Activated naive CD8-positive, alpha-beta T cell treated with anti-CD3 and anti-CD28 coated beads, Interleukin-2, amount 50 U/mL, for 24 hours (primary cell): ENCODE measurements around the gene SSTR3.

Experiments
- ATAC-seq: fragments of 150-1000 bp; cut with Tn5 transposase; one replicate; pipeline ENCODE4 v1.10.0; 2021
- DNase-seq: peaks from one replicate; pipeline ENCODE4 v3.0.0; 2021
- H3K27ac Mint-ChIP-seq: one replicate; pipeline ENCODE4 v1.8.0; 2021; ENCODE audit warnings: mild to moderate bottlenecking, mixed read lengths
- H3K27me3 Mint-ChIP-seq: one replicate; pipeline ENCODE4 v1.8.0; 2021; ENCODE audit warnings: mixed read lengths
- H3K36me3 Mint-ChIP-seq: one replicate; pipeline ENCODE4 v1.8.0; 2021; ENCODE audit warnings: low read depth, mixed read lengths
- H3K4me1 Mint-ChIP-seq: one replicate; pipeline ENCODE4 v1.8.0; 2021; ENCODE audit warnings: mixed read lengths
- H3K4me3 Mint-ChIP-seq: one replicate; pipeline ENCODE4 v1.8.0; 2021; ENCODE audit warnings: mild to moderate bottlenecking, moderate library complexity, mixed read lengths
- H3K9me3 Mint-ChIP-seq: one replicate; pipeline ENCODE4 v1.8.0; 2021; ENCODE audit warnings: mixed read lengths

Gene SSTR3

DNA sequence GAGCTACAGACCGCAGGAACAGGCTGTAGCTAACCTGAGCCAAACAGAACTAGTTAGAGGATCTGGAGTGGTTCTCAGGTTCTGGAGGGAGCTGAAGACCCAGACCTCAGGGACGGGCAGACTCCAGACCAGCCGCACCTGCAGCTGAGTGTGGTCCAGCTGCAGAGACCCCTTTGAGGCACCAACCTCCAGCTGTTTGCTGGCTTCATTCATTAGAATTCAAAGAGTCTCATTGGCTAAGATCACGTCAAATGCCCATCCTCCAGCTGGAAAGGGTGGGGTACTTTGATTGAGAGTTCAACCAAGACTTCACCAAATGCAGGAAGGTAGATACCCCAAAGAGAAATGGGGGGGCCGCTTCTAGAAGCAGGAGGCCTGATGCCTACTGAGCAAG lies 49.2 kb downstream of the SSTR3 start:
- Mint-ChIP-seq H3K36me3 (no peaks in the 10 kb centered on the region), H3K9me3 (no peaks in the 10 kb centered on the region), H3K4me3 (peak overlapping the region; percentile 64), H3K27ac (peak overlapping the region; percentile 97), H3K27me3 (peaks cover 2% of the 10 kb centered on the region), H3K4me1 (peaks cover 91% of the 10 kb centered on the region)
- DNase-seq (no peak), ATAC-seq (no peak)

GRCh38 chr22:37162221-37163095 lies 49.8 kb downstream of the SSTR3 start:
- peaks cover 91% of the 10 kb centered on the region for H3K4me1 Mint-ChIP-seq
- H3K27me3 Mint-ChIP-seq: peaks cover 2% of the 10 kb centered on the region
- DNase-seq (peak; percentile 76), ATAC-seq (peak; percentile 72)
- peak overlapping the region; percentile 97 for H3K27ac Mint-ChIP-seq
- no peaks in the 10 kb centered on the region for H3K36me3 Mint-ChIP-seq
- no peaks in the 10 kb centered on the region for H3K9me3 Mint-ChIP-seq
- H3K4me3 Mint-ChIP-seq: peak overlapping the region; percentile 64

GRCh38 chr22:37161443-37161842 lies 50.8 kb downstream of the SSTR3 start:
- ATAC-seq (no peak), DNase-seq (peak; percentile 42)
- Mint-ChIP-seq H3K27me3 (peaks cover 2% of the 10 kb centered on the region), H3K9me3 (no peaks in the 10 kb centered on the region), H3K36me3 (no peaks in the 10 kb centered on the region), H3K4me1 (peaks cover 88% of the 10 kb centered on the region), H3K27ac (peak overlapping the region; percentile 97), H3K4me3 (peak overlapping the region; percentile 64)

DNA sequence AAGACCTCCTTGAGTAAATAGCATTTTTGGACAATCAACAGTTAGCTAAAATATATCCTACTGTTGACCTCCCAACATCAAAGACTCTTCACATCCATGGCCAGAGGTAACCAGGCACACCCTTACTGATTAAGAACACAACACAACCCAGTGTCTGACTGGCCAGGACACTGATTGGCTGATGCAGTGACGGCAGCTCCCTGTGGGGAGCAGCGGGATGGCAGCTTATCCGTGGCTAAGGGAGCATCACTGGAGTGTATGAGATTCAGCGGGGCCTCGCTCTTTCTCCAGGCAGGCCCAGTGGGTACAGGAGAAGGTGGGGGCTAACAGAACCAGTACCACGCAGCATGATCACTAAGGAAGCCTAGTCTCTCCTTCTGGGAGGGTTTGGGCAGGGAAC lies 52.2 kb downstream of the SSTR3 start:
- Mint-ChIP-seq H3K27ac (peak overlapping the region; percentile 17), H3K4me3 (no peak overlapping the region), H3K36me3 (no peaks in the 10 kb centered on the region), H3K4me1 (peaks cover 86% of the 10 kb centered on the region), H3K27me3 (peaks cover 2% of the 10 kb centered on the region), H3K9me3 (no peaks in the 10 kb centered on the region)
- DNase-seq: no peak
- no peak for ATAC-seq

DNA sequence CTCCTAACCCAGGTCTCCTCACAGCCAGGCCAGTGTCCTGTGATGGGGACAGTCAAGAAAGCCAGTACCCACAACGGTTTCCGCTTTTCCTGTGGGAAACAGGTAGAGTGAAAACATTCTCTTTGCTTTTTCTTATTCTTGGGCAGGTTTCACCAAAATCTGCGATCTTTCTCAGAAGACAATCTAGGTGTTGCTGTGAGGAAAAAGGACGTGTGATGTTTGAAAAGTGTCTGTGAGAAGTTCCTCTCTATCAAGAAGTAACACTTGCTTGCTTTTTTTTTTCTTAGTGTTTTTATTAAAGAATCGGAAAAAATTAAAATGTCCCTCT lies 53.4 kb downstream of the SSTR3 start:
- DNase-seq: no peak
- Mint-ChIP-seq H3K9me3 (no peaks in the 10 kb centered on the region), H3K36me3 (no peaks in the 10 kb centered on the region), H3K4me3 (peak overlapping the region; percentile 7), H3K4me1 (peaks cover 82% of the 10 kb centered on the region), H3K27me3 (peaks cover 2% of the 10 kb centered on the region), H3K27ac (peak overlapping the region; percentile 50)
- ATAC-seq: no peak

DNA sequence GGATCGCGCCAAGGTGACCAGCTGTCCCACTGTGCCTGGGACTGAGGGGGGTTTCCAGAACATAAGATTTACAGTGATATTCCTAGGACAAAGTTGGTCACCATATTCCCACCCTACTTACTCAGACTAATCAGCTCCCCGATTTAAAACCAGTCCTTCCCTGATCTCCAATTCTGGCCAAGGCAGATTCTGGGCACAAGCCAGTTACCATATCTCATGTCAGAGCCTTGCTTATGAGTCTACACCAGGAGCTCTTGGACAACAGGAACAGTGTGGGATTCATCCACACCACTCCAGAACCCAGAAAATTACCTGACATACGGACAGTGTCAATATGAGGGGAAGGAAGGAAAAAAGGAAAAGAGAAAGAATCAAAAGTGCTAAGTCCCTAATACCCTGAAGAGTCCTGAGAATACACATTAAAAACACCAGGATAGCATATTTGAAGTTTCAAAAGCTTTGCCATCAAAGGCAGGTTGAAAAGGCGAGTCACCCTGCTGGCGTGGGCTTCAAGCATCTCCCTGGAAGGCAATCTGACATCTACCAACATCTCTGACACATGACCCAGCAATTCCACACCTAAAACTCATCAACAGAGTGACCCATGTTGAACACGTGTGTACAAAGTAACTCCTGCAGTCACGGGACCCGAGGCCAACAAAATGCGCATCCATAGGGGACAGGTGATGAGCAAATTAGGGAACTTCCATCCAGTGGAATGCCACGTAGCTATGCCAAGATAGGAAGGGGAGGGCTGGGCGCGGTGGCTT lies 54.6 kb downstream of the SSTR3 start:
- H3K27ac Mint-ChIP-seq: no peak overlapping the region
- no peak overlapping the region for H3K4me3 Mint-ChIP-seq
- ATAC-seq (no peak), DNase-seq (no peak)
- no peaks in the 10 kb centered on the region for H3K9me3 Mint-ChIP-seq
- no peaks in the 10 kb centered on the region for H3K36me3 Mint-ChIP-seq
- H3K4me1 Mint-ChIP-seq: peaks cover 74% of the 10 kb centered on the region
- peaks cover under 1% of the 10 kb centered on the region for H3K27me3 Mint-ChIP-seq

DNA sequence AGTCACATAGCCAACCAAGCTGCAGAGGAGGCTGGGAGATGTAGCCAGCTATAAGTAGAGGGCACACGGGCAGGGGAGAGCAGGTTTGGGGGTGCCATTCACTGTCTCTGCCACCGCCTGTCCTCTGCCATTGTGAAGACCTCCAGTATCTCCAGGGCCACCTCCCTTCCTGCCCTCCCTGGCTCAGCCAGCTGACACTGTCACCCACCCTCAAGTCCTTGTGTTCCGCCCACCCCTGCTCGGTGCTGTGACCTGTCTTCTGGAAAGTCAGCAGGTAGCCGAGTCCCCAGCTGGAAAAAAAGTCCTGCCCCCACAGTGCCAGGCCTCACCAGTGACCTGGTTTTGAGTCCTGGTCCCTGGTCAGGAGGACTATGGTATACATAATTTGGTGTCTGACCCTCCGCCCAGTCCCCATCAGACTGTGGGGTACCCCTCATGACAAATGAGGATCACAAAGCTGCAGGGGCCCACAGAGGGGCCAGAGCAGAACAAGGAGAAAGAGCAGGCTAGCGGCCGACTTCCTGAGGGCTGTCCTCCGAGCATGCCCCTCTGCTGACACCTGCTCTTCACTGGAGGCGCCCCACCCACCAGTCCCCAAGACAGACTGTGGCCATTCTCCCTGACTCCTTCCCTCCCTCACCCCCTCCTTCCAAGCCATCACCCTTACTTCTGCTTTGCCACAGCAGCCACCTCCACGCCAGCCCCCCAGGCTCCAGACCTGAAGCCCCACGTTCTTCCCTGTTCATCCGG lies 55.4 kb downstream of the SSTR3 start:
- no peak for DNase-seq
- no peaks in the 10 kb centered on the region for H3K9me3 Mint-ChIP-seq
- no peaks in the 10 kb centered on the region for H3K27me3 Mint-ChIP-seq
- H3K4me3 Mint-ChIP-seq: no peak overlapping the region
- H3K27ac Mint-ChIP-seq: no peak overlapping the region
- no peaks in the 10 kb centered on the region for H3K36me3 Mint-ChIP-seq
- peaks cover 66% of the 10 kb centered on the region for H3K4me1 Mint-ChIP-seq
- no peak for ATAC-seq

DNA sequence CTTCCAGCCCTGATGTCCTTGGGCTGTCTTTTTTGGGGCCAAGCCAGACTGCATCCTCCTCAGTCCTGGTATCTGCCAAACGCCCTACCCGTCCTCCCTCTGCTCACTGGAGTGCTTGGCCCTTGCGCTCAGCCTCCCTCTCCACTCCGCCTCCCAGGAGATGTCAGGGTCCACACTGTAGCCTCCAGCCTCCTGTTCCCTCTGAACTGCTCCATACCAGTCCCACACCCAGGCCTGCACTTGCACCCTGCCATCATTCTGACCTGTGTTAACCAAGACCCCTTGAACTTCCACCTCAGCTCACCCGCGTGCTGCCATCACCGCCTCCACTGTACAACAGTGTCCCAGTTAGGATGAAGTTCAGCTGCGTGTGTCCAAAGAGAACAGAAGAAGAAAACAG lies 56.3 kb downstream of the SSTR3 start:
- Mint-ChIP-seq H3K36me3 (no peaks in the 10 kb centered on the region), H3K27ac (peak overlapping the region; percentile 58), H3K4me1 (peaks cover 62% of the 10 kb centered on the region), H3K27me3 (no peaks in the 10 kb centered on the region), H3K4me3 (no peak overlapping the region), H3K9me3 (no peaks in the 10 kb centered on the region)
- ATAC-seq: no peak
- DNase-seq: no peak

DNA sequence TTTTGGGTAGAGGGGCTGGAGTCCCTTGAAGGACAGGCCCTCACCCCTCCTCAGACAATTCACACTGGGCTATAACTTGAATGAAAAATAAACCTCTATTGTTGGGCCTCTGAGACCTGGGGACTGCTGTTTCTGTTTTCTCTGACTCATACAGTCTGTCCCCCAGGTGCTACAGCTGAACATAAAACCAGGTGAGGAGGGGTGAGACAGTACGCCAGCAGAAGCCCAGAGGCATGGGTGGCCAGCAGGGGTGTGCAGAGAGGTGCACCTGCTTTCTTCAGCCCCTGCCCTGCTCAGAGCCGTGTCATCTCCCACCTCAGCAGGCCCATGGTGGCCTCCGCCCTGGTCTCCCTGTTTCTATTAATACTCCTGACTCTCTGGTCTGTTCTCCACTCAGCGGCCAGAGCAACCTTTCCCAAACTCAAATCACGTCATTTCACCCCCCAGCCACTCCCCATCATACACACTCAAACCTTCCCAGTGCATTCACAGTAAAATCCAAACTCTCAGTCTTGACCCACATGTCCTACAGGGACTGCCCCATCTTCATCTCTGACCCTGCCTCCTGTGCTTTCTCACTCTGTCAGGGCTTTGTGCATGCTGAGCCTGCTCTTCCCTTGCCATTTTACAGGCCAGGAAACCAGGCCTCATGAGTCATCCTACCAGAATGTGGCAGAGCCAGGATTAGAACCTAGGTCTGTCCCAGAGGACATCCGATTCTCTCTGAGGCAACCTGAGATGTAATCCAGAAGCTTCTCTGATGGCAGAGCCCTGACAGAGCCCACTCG lies 57.2 kb downstream of the SSTR3 start:
- peaks cover 4% of the 10 kb centered on the region for H3K9me3 Mint-ChIP-seq
- H3K4me3 Mint-ChIP-seq: no peak overlapping the region
- ATAC-seq (peak; percentile 78), DNase-seq (peak; percentile 45)
- peaks cover 66% of the 10 kb centered on the region for H3K4me1 Mint-ChIP-seq
- H3K27me3 Mint-ChIP-seq: no peaks in the 10 kb centered on the region
- H3K27ac Mint-ChIP-seq: peak overlapping the region; percentile 58
- H3K36me3 Mint-ChIP-seq: no peaks in the 10 kb centered on the region
